Astrocyte of the spinal cord (primary cell): ENCODE data around the gene SLX4IP.

Experiments
- DNase-seq: peaks from one replicate; pipeline ENCODE4 v3.0.0; 2011; ENCODE audit warnings: low read depth, low spot score
- H3K4me3 ChIP-seq: 2 replicates; pipeline ENCODE4 v1.5.1; 2011; ENCODE audit warnings: low read depth, mild to moderate bottlenecking, low read length, moderate library complexity
- in situ Hi-C: cut with HindIII; loops from 2 replicates; pipeline ENCODE4 v1.10.0; 2017; ENCODE audit warnings: low sequenced_read_pairs
- TF ChIP-seq, protein P1 (sequence below): IDR thresholded peaks from 2 replicates; pipeline ENCODE4 v1.5.1; 2012; ENCODE audit warnings: low read depth, mild to moderate bottlenecking, low read length, inconsistent platforms

Gene SLX4IP

DNA sequence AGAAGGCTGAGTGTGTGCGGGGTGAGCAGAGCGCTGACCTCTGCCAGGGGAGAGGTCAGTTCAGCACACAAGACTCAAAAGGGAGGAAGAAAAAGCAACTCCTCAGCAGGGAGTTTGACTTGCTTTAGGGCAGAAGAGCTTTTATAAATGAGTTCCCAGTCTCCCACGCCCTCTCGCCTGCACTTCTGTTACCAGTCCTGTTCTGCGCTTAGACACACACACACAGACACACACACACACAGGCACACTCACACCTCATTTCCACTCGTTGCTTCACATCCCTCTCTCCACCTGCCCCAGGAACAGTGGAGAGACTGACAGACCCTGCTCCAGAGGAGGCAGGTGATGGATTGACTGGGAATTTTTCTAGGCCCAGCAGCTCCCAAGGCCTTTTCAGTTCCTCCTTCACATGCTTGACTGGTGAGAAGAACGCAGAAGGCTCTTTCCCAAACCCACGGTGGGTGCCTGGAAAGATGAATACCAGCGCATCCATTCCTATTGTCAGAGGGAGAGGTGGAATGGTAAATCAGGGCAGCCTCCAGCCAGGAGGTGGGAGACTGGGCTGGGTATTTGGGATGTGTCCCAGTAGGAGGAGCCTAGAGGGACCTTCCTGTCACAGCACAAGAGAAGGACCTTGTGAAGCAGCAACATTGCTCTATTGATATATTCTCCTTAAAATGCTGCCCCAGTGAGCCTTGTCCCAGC, 195.0 kb downstream of the SLX4IP start:
- in situ Hi-C loops: no loop called here
- no peak overlapping the region for H3K4me3 ChIP-seq
- DNase-seq: no peak
- TF ChIP-seq, protein P1, sequence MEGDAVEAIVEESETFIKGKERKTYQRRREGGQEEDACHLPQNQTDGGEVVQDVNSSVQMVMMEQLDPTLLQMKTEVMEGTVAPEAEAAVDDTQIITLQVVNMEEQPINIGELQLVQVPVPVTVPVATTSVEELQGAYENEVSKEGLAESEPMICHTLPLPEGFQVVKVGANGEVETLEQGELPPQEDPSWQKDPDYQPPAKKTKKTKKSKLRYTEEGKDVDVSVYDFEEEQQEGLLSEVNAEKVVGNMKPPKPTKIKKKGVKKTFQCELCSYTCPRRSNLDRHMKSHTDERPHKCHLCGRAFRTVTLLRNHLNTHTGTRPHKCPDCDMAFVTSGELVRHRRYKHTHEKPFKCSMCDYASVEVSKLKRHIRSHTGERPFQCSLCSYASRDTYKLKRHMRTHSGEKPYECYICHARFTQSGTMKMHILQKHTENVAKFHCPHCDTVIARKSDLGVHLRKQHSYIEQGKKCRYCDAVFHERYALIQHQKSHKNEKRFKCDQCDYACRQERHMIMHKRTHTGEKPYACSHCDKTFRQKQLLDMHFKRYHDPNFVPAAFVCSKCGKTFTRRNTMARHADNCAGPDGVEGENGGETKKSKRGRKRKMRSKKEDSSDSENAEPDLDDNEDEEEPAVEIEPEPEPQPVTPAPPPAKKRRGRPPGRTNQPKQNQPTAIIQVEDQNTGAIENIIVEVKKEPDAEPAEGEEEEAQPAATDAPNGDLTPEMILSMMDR: no peak

DNA sequence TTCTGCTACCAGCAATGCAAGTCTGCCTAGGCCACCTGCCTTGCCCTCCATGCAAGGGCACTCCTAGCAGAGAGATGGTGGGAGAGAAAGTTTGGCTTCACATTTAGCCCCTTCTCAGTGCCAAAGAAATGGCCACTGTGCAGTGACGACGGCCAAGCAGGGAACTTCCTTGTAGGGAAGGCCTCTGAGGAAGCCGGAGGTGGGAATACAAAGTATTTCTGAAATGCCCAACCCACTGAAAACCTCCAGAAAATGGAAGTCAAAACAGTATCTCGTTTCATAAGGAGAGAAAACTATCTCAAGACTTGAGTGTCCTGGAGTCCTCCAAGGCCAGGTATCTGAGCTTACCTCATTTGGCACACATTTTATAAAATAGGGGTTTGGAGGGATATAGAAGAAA, 196.0 kb downstream of the SLX4IP start:
- TF ChIP-seq, protein P1: no peak
- H3K4me3 ChIP-seq: no peak overlapping the region
- no peak for DNase-seq
- in situ Hi-C loops: no loop called here

DNA sequence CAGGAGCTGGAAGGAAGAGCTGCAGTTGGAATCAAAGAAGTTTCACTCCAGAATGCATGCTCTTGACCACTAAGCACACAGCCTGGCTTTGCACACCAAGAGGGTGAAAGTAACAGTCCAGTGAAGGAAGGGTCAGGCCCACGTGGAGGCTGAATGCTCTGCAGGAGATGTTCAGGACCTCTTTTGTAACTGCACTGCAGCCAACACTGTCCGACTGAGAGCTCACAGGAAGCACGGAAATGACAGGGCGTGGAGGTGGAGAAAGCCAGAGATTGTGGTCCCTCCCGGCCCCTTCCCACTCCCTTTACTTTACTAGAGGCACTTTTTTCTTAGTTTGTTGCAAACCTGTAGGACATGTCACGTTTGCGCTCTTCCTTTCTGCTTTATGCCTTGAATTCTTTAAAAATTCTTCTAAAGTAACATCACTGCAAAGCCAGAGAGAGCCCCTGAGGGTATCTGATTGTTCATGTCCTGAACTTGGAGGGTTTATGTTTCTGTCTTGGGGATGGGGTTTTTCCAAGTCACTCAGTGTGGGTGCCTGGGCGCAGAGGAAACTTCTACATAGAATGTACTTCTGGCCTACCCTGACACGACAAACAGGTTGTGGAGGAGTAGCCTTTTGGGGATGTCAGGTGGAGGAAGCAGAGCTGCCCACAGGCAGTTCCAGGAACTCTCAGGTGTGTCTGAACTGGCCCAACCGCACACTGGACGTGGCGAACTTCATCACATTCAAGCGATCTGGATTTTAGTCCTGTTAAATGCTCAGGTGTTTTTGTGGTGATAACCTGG, 197.8 kb downstream of the SLX4IP start:
- H3K4me3 ChIP-seq: no peak overlapping the region
- in situ Hi-C loops: no loop called here
- no peak for DNase-seq
- TF ChIP-seq, protein P1: no peak

DNA sequence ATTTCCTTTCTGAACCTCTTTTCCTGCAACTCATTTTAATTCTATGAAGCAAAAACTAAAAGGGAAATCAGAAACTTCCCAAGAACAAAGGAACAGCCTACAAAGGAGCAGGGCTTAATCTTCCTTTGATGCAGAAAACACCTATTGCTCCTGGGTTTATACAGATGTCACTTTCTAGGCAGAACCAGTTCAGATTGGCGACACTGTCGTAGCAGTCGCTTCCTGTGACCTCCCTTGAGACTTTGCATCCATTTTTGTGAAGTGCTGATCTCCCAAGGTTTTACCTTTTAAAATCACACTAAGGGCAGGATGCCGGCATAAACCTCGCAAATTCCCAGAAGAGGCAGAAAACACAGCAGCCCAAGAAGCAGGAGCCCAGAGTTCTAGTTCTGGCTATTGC, 198.6 kb downstream of the SLX4IP start:
- no peak overlapping the region for H3K4me3 ChIP-seq
- DNase-seq: no peak
- in situ Hi-C loops: no loop called here
- TF ChIP-seq, protein P1: no peak

DNA sequence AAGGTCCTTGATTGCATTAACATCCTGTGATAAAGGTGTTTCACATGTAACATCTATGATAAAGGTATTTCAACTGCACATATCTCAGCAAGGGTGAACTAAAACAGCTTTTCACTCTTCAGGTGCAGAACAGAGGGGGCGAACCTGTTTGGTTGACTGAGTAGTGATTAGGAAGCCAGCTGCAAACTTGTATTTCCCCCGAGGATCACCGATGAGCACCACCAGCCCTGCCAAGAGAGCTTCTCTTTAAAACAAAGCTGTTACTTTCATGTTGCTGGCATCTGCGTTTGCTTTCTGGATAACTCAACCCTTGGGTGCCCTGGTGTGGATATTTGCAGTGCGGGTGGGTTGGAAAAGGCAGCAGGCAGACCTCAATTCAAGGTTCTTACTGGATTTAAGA, 199.1 kb downstream of the SLX4IP start:
- no peak for DNase-seq
- TF ChIP-seq, protein P1: no peak
- in situ Hi-C loops: no loop called here
- no peak overlapping the region for H3K4me3 ChIP-seq

DNA sequence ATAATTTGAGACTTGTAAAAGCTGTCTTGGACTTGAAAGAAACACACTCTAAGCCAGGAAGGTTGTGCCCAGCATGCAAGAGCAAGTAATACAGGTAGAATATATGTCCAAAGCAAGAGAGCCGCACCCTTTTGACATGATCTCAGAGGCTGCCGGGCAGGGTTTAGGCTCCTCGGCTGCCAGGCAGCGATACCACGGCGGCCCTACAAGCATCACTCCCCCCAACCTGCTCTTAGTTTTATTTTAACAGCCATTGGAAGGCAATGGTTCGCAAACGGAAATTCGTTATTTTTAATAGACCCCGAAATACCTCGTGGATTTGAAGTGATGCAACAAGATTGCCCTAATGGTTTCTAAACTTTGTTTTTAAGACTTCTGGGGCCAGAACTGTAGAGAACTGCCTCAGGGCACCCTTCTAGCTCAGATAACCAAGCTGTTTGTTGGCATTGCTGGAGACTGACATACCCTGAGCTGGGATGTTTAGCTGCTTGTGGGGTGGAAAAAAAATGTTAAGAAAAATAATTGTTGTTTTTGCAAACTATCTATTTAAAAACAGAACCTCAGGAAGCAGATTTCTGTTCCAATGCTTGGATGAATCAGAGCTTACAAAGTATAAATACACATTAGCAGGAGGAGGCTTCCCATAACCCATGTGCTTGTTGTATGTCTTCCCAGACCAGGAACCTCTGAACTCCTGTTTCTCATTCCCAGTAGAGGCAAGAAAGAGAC, 199.7 kb downstream of the SLX4IP start:
- peak; percentile 92 for DNase-seq
- TF ChIP-seq, protein P1: no peak
- in situ Hi-C loops: no loop called here

More for the DNA sequence above, 199.7 kb downstream of the SLX4IP start:
- no peak overlapping the region for H3K4me3 ChIP-seq
